ENCODE results near the gene DALRD3.
A peak's percentile ranks its signal among the peaks of the same experiment; 100 is the strongest.

GRCh38 chr3:49028673-49029562 lies 10.5 kb upstream of the DALRD3 start, which contains the start of gene IMPDH2:
- TF ChIP-seq POLR2A (IDR thresholded peaks at IDR 0.05; ENCODE audit: extremely low read depth, insufficient read length) (peak; percentile 99), CTCF (IDR thresholded peaks at IDR 0.05; ENCODE audit: low read depth, low read length) (no peak)

Measured in NB4 (cell line).